Adrenal gland (tissue), 12 donors: Measurements from ENCODE around the gene SLC17A6. TPM values are rescaled to one million over a fixed set of nuclear protein-coding genes. Genes with fewer than 3 reads are reported as not detected.

ENCODE experiments used
- DNase-seq, 7 donors: peaks; one replicate each; pipeline ENCODE4 v3.0.0-alpha.2; 2019 to 2020
- H3K27ac ChIP-seq, 5 donors: fragments of 200-600 bp; sonication (generic) in 4 of 5; 1 replicate in 3 of 5; 2 replicates in 2 of 5; pipeline versions ENCODE4 v1.5.1 to v1.8.0; 2016 to 2020; ENCODE audit warnings: mild to moderate bottlenecking in 1 of 5
- H3K27me3 ChIP-seq: fragments of 200-600 bp; 2 replicates; pipeline ENCODE4 v1.8.0; 2021
- H3K36me3 ChIP-seq, 2 donors: fragments of 200-600 bp; replicated peaks in 1 of 2; 1 replicate in 1 of 2; 2 replicates in 1 of 2; pipeline versions ENCODE4 v1.5.1 to v1.8.0; 2018 to 2022
- H3K4me1 ChIP-seq, 2 donors: fragments of 200-600 bp; replicated peaks in 1 of 2; 1 replicate in 1 of 2; 2 replicates in 1 of 2; pipeline versions ENCODE4 v1.5.1 to v1.8.0; 2018 to 2021
- H3K4me3 ChIP-seq, 4 donors: fragments of 200-600 bp; sonication (generic) in 3 of 4; one replicate each; pipeline ENCODE4 v1.5.1; 2016 to 2018
- H3K9me3 ChIP-seq, 3 donors: fragments of 200-600 bp; sonication (generic) in 1 of 3; replicated peaks in 1 of 3; 1 replicate in 2 of 3; 2 replicates in 1 of 3; pipeline versions ENCODE4 v1.5.1 to v1.8.0; 2016 to 2021
- CTCF ChIP-seq, 6 experiments: fragments of 450-650 bp in 4 of 6; fragments of 200-600 bp in 2 of 6; sonication (generic) in 1 of 6; IDR thresholded peaks; 1 replicate in 5 of 6; 2 replicates in 1 of 6; pipeline versions ENCODE4 v1.5.1 to v1.8.0; 2016 to 2021; ENCODE audit warnings: antibody characterized with exemption in 6 of 6, mild to moderate bottlenecking in 2 of 6, moderate library complexity in 1 of 6
- POLR2A ChIP-seq, 2 donors: fragments of 450-650 bp; IDR thresholded peaks; one replicate each; pipeline ENCODE4 v1.6.1; 2017; ENCODE audit warnings: antibody characterized with exemption in 2 of 2, mild to moderate bottlenecking in 2 of 2, moderate library complexity in 1 of 2
- WGBS, 4 donors: extraction: QIAGEN DNeasy Blood & Tissue Kit in 2 of 4; methylation state at CpG; one replicate each; pipeline versions ENCODE4 v1.1.5 to v1.1.7; 2013 to 2017; 5-methylcytosine and 5-hydroxymethylcytosine counted together
- intact Hi-C, 2 donors: fragments of 100-400 bp; cut with DNase I; formaldehyde crosslinking; loops; one replicate each; pipeline versions ENCODE4 v1.14.1 to v1.15.0; 2022 to 2023
- polyA plus RNA-seq, 3 donors: library from polyadenylated mRNA; stranded (reverse); fragments of 200-250 nt in 2 of 3; fragments of 350-450 nt in 1 of 3; fragmentation: Illumina TruSeq in 1 of 3; extraction: RNeasy Lipid Tissue Mini Kit (QIAGEN cat#74804) in 1 of 3; gene quantifications; one replicate each; pipeline ENCODE4 v1.2.3, GENCODE V29; 2013 to 2014
- total RNA-seq, 9 donors: library from RNA; depleted of rRNA in 4 of 9; stranded (reverse); fragments of >200 nt in 4 of 9; fragments of 120-200 nt in 1 of 9; fragmentation: NEBNext Ultra II Directional in 1 of 9; extraction: Animal tissue kit (Norgen Biotek cat#: 25700) in 1 of 9; gene quantifications; one replicate each; pipeline versions ENCODE4 v1.1.0 to v1.2.4, GENCODE V29; 2013 to 2023
- donor health status: healthy with polysubstance abuse.
- donor health status: Bipolar disorder and iron deficiency.
- donor health status: DM: yes; HTN: yes; CAD: no.
- donor health status: DM: no; HTN: no; CAD: no.
- donor health status: DM: no; HTN: no; CAD: no.
- donor health status: DM: yes; HTN: yes; CAD: no.

SLC17A6 gene
- total and polyA plus RNA-seq, 12 donors, result not detected

- intact Hi-C loops, result no loop called here
- Histone ChIP-seq H3K4me3 (no peak overlapping the region), H3K27me3 (no peaks in the 10 kb centered on the region), H3K27ac (no peak overlapping the region), H3K36me3 (no peaks in the 10 kb centered on the region), H3K9me3 (no peaks in the 10 kb centered on the region), H3K4me1 (no peaks in the 10 kb centered on the region)
- TF ChIP-seq POLR2A (IDR thresholded peaks at IDR 0.05) (no peak), CTCF (IDR thresholded peaks at IDR 0.05) (no peak)
- no peak for DNase-seq
- 67 to 71% (median 69%) methylated on average over 1 of the region's 1 CpG for WGBS, 4 donors
Observed at GRCh38 chr11:22426915-22427314, 88.7 kb downstream of the SLC17A6 start.

Other genes starting within 250 kb of the SLC17A6 start
- gene ANO5, start 145.3 kb upstream of the SLC17A6 start, total RNA-seq, result 10 to 100 TPM in 3 of 9 donors, 1 to 10 TPM in 6; 7.8 to 18.0 (median 8.8) TPM
- 1 to 10 TPM; 2.4 to 9.1 (median 3.5) TPM for gene ANO5, start 145.3 kb upstream of the SLC17A6 start, polyA plus RNA-seq